GM12865 (cell line): ENCODE results near the gene UNC13B.
A peak's percentile ranks its signal among the peaks of the same experiment; 100 is the strongest.

ENCODE experiments used
- DNase-seq: peaks from one replicate; pipeline ENCODE4 v3.0.0; 2010; ENCODE audit warnings: low read depth
- H3K4me3 ChIP-seq: 2 replicates; pipeline ENCODE4 v1.5.1; 2011; ENCODE audit warnings: mild to moderate bottlenecking, low read depth, low read length, control low read depth
- CTCF ChIP-seq: IDR thresholded peaks from 2 replicates; pipeline ENCODE4 v1.5.1; 2011; ENCODE audit warnings: low read length, control low read depth, low read depth, inconsistent platforms; ENCODE audit not compliant: insufficient read depth; ENCODE audit errors: missing control alignments

The UNC13B gene

GRCh38 chr9:35446012-35446411 is 284.2 kb downstream of the UNC13B start:
- DNase-seq, result no peak
- TF ChIP-seq CTCF, result no peak

GRCh38 chr9:35448496-35448895 is 286.7 kb downstream of the UNC13B start:
- no peak overlapping the region for H3K4me3 ChIP-seq
- no peak for TF ChIP-seq CTCF
- no peak for DNase-seq

More at GRCh38 chr9:35446012-35446411, 284.2 kb downstream of the UNC13B start:
- H3K4me3 ChIP-seq, result no peak overlapping the region

- no peak overlapping the region for H3K4me3 ChIP-seq
- peak; percentile 8 for TF ChIP-seq CTCF
- peak; percentile 4 for DNase-seq
Observed at GRCh38 chr9:35452481-35452880, 290.7 kb downstream of the UNC13B start.

- no peak overlapping the region for H3K4me3 ChIP-seq
- DNase-seq, result no peak
- no peak for TF ChIP-seq CTCF
Observed at GRCh38 chr9:35453786-35454185, 292.0 kb downstream of the UNC13B start.
